GM13977 (cell line): ENCODE data around the gene RALGAPA2.

Experiments used
- DNase-seq: peaks from one replicate; pipeline ENCODE4 v3.0.0; 2012; ENCODE audit warnings: low spot score
- in situ Hi-C: fragments of 300-500 bp; cut with MboI; formaldehyde crosslinking; loops from one replicate; pipeline ENCODE4 v1.12.0; 2022; ENCODE audit warnings: low sequenced_read_pairs, low pct_unique_long_range_greater_than_20kb, mixed read lengths, inconsistent platforms; ENCODE audit not compliant: unreplicated experiment
- TF ChIP-seq, protein P1 (sequence below): IDR thresholded peaks from 2 replicates; pipeline ENCODE4 v1.5.1; 2012; ENCODE audit warnings: mild to moderate bottlenecking, control low read depth; ENCODE audit not compliant: insufficient read depth; ENCODE audit errors: extremely low read depth, missing control alignments

The RALGAPA2 gene

DNA sequence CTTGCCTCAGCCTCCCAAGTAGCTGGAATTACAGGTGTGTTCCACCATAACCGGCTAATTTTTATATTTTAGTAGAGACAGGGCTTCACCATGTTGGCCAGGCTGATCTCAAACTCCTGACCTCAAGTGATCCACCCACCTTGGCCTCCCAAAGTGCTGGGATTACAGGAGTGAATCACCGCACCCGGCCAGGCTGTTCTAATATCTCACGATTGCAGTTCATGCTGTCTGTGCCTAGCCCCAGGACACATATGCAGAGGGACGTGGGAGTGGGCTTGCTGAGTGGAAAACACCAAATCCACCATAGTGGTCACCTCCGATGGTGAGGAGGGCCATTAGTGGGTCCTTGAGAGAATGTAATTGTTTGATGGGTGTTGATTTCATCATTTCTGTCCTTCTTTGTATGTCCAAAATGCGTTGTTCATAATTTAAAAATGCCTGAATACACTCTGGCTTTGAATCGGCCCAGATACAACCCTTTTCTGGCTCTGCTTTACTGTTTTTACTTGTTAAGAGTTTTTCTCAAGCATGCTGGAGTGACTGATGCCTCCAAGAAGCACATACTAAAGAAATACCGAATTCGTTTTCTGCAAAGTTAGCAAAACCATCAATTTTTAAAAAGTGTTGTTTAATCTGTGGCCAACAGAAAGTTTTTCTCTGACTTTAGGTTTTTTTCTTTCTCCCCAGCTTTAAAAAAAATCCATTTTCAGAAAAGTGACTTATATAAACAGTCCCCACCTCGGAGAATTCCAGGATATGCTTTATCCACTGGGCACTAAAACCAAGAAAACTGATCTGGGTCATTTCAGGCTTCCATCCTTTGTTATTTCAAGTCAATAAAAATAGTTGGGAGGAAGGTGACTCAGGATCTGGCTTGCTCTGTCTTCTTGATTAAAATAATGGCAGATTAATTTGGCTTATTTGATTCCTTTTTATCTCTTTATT lies 18.8 kb upstream of the RALGAPA2 start:
- no peak for DNase-seq
- in situ Hi-C loops: no loop called here
- TF ChIP-seq, protein P1, sequence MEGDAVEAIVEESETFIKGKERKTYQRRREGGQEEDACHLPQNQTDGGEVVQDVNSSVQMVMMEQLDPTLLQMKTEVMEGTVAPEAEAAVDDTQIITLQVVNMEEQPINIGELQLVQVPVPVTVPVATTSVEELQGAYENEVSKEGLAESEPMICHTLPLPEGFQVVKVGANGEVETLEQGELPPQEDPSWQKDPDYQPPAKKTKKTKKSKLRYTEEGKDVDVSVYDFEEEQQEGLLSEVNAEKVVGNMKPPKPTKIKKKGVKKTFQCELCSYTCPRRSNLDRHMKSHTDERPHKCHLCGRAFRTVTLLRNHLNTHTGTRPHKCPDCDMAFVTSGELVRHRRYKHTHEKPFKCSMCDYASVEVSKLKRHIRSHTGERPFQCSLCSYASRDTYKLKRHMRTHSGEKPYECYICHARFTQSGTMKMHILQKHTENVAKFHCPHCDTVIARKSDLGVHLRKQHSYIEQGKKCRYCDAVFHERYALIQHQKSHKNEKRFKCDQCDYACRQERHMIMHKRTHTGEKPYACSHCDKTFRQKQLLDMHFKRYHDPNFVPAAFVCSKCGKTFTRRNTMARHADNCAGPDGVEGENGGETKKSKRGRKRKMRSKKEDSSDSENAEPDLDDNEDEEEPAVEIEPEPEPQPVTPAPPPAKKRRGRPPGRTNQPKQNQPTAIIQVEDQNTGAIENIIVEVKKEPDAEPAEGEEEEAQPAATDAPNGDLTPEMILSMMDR: no peak

DNA sequence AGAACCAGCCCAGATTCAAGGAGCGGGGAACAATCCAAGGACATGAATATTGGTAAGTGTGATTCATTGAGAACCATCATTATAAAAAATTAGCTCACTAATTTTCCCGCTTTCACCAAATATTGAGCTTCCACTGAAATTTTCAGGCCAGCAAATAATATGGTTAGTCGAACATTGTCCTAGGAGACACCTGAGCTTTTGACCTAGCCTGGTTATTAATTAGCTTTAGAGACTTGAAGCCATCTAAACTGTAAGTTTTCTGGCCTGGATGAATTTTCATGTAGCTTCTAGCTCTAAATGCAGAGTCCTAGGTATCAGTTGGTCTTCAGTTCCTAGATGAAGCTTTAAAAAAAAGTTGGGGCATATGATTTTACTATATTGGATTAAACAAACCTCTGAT lies 17.1 kb upstream of the RALGAPA2 start:
- in situ Hi-C loops: no loop called here
- TF ChIP-seq, protein P1: no peak
- DNase-seq: no peak

DNA sequence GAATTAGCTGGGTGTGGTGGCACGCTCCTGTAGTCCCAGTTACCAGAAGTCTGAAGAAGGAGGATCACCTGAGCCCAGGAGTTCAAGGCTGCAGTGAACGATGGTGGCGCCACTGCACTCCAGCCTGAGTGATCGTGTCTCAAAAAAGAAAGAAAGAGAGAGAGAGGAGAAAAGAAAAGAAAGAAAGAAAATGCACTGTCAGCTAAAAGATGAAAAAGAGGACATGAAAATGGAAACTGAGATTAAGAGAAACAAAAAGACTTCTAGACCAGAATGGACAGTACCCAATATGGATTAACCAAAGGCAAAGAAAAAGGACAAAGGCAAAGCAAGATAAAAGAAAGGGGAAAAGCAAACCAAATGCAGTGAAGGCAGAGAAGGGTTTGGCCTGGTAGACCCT lies 9.0 kb upstream of the RALGAPA2 start:
- no peak for DNase-seq
- TF ChIP-seq, protein P1: no peak
- in situ Hi-C loops: no loop called here

DNA sequence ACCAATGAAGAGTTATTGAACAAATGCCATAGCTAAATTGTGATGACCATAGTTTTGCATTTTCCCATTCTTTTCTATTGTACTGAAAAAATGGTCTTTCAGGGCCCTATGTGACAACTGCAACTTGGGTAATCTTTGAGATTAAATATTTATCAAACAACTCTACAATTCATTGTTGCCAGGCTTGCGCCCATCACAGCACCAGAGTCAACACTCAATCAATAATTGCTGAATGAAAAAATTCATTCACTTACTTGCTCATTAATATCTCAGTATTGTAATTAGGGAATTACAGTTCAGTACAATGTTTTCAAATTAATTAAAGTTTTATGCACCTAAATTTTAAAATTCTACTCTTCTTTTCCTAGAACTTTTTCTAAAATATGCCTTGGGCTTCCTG lies 7.7 kb upstream of the RALGAPA2 start:
- TF ChIP-seq, protein P1: no peak
- in situ Hi-C loops: no loop called here
- DNase-seq: no peak

DNA sequence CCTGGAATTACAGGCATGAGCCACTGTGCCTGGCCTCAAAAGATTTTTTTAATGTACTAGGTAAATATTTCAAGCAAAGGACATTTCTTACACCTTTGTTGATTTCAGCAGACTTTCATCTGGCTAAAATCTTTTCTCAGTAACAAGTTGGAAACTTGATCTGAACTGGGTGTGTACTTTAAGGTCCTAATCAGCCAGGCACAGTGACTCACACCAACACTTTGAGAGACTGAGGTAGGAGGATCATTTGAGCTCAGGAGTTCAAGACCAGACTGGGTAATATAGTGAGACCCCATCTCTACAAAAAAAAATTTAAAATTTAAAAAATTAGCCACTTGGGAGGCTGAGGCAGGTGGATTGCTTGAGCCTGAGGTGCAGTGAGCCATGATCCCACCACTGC lies 7.0 kb upstream of the RALGAPA2 start:
- TF ChIP-seq, protein P1: no peak
- in situ Hi-C loops: no loop called here
- no peak for DNase-seq

DNA sequence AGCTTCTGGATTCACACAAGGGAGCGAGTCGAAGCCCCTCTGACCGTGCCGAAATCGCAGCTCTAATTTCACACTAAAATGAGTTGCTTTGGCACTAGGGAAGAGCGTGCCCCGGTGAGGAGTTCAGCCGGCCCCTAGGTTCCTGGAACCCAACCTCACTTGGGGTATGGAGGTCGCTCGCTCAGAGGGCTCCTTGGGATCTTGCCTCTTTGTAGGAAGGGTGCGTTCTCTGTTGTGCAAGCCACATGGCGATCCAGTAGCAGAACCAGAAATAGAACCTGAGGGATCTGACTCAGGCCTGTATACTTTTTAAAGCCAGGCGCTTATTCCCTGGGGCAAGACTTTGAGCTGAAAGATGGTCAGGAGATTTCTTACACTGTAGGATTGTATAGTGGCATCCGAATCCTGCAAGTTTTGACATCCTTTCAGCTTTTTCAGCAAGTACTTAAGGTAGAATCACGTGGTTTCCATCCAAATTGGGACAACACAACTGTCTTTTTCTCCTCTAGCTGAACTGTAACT lies 861 bp upstream of the RALGAPA2 start:
- TF ChIP-seq, protein P1: no peak
- DNase-seq: no peak

More for the DNA sequence above, 861 bp upstream of the RALGAPA2 start:
- in situ Hi-C loops: no loop called here
